GM18951 (cell line): ENCODE data around the gene PCMTD2.
"Not testable (repeated sequence)": the region's sequence is repeated elsewhere in the genome, so short reads cannot be mapped to it uniquely, and the experiment has no call there.

Experiments
- in situ Hi-C: fragments of 300-500 bp; cut with MboI; formaldehyde crosslinking; loops from one replicate; pipeline ENCODE4 v1.12.0; 2022; ENCODE audit warnings: low sequenced_read_pairs, mixed read lengths, inconsistent platforms; ENCODE audit not compliant: unreplicated experiment

Gene PCMTD2

DNA sequence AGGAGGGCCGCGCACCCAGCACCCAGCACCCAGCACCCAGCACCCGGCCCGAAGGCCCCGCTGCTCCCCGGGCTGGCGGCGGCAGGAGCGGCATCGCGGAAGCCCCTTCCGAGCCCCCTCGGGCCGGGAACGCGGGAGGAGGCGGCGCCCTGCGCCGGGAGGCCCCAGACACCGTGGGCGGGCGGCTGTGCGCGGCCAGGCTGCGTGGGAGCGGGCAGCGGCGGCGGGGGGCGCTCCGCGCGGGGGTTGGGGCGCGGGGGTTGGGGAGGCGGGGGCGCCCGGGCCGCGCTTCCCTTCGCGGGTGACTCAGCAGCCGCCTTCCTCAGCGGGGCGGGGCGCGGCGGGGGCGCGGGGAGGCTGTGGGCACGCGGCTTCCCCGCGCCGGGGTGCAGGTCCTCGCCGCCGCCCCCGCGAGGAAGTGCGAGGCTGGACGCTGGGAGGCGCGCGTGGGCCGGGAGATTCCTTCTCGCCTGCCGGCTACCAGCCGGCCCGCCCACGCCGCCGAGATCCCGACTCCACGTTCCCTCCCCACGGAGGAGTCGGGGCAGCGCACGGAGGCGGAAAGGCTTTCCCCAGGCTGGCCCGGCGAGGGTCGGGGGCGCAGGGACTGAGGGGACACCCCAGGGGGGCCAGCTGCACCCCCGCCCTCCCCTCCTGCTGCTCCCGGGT lies 61.0 kb downstream of the PCMTD2 start:
- in situ Hi-C loops: not testable (repeated sequence)

DNA sequence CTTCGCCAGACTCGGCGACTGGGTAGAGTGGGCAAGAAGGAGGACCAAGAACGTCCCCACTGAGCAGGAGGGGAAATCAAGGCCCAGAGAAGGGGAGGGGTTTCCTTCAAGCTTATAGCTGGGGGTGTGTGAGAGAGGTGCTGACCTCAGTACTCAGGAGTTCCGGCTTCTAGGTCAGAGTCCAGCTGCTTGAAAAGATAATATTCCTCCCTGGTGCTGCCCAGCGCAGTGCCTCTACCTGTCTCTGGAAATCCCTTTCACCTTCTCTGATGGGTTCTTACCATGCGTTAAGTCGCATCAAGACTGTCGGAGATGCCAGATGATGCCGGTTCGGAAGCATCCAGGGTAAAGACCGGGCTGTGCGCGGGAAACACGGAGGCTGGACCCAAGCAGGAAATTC lies 61.8 kb downstream of the PCMTD2 start:
- in situ Hi-C loops: not testable (repeated sequence)

DNA sequence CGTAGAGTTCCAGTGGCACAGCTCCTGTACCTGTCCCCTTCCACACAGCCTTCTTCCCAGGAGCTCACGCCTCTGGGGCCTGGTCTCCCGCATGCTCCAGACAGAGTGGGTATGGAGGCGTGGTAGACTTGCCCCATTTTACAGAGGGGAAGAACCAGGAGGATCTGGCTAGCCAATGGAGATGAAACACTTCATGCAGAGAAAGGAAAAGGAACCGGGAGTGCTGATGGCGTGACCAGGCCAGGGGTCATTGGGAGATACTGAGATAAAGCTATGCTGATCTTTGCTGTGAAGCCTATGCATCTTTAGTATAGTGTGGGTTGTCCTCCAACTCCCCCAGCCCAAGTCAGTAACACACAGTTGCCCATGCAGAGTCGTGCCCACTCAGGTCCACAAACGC lies 62.5 kb downstream of the PCMTD2 start:
- in situ Hi-C loops: not testable (repeated sequence)

DNA sequence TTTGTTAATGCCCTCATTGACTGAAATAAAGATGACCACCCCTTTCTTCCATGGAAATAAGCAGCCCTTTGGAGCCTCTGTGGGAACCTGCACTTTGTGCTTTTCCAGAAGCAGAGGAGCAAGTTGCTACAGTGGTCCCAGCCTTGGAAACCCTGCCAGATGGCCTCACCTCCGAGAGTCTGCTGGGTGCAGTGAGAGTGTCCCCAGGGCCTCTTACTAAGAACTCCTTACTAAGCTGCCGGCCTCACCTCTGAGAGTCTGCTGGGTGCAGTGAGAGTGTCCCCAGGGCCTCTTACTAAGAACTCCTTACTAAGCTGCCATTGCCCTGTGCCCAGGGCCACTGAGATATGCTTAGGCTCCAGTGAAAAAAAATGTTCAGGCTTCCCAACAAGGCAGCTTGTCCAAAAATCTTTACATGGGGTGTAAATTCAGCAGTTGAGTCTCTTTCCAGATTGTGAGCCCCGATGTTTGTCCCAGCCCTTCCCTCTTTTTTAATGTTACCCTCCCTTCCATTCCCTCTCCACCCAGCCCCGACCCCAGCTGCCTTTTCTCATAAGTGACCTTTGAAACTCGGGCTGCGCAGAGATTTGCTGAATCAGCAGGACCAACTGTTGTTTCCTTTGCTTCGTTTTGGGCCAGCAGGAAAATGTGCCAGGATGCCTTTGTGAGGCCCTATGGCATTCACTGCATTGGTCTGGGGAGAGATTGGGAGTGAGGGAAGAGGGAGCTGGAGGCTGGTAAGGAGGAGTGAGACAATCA lies 66.7 kb downstream of the PCMTD2 start:
- in situ Hi-C loops: not testable (repeated sequence)
